Measurements from ENCODE around the gene TOX2. TPM values are rescaled to one million over a fixed set of nuclear protein-coding genes. Genes with fewer than 3 reads are reported as not detected.

The TOX2 gene
- total and polyA plus RNA-seq, 10 donors = 1.1 to 6.4 (median 5.0) TPM

DNA sequence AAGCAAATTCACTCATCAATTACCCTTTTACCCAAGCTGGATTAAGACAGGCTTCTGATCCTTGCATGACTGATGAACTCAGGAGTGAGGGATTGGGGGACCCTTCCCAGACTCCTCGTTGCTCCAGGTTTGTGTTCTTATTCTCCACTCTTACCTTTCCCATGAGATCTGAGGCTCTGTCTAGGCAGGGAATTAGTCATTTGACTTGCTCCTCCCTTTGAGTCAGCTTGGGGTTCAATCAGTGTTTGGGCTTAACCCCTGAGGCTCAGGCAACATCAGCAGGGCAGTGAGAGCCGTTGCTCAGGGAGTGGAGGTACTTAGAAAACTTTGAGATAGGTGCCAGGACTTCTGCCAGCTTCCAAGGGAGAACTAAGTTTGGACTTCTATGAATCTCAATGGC lies 20.7 kb upstream of the TOX2 start:
- no peak overlapping the region for H3K27ac ChIP-seq
- 39 to 51% (median 42%) methylated on average over 2 of the region's 2 CpGs for WGBS, 5 donors
- TF ChIP-seq POLR2A (IDR thresholded peaks at IDR 0.05) = no peak
- no peak for TF ChIP-seq POLR2AphosphoS5 (IDR thresholded peaks at IDR 0.05)
- TF ChIP-seq, protein P1, sequence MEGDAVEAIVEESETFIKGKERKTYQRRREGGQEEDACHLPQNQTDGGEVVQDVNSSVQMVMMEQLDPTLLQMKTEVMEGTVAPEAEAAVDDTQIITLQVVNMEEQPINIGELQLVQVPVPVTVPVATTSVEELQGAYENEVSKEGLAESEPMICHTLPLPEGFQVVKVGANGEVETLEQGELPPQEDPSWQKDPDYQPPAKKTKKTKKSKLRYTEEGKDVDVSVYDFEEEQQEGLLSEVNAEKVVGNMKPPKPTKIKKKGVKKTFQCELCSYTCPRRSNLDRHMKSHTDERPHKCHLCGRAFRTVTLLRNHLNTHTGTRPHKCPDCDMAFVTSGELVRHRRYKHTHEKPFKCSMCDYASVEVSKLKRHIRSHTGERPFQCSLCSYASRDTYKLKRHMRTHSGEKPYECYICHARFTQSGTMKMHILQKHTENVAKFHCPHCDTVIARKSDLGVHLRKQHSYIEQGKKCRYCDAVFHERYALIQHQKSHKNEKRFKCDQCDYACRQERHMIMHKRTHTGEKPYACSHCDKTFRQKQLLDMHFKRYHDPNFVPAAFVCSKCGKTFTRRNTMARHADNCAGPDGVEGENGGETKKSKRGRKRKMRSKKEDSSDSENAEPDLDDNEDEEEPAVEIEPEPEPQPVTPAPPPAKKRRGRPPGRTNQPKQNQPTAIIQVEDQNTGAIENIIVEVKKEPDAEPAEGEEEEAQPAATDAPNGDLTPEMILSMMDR (IDR thresholded peaks at IDR 0.05 in 8 of 11, conservative IDR thresholded peaks at IDR 0.05 in 3 of 11) = no peak
- H3K36me3 ChIP-seq = no peaks in the 10 kb centered on the region
- peaks cover 0 to 50% (median 45%) of the 10 kb centered on the region in 8 donors for H3K9me3 ChIP-seq
- DNase-seq = no peak
- H3K27me3 ChIP-seq (replicated peaks in 1 of 7) = peaks cover 0 to 37% (median 0%) of the 10 kb centered on the region in 7 donors
- no peak overlapping the region for H3K4me3 ChIP-seq
- H3K4me1 ChIP-seq = no peaks in the 10 kb centered on the region
- intact Hi-C loops (cut with DNase I; ENCODE audit: low total_unique reads) = no loop called here

DNA sequence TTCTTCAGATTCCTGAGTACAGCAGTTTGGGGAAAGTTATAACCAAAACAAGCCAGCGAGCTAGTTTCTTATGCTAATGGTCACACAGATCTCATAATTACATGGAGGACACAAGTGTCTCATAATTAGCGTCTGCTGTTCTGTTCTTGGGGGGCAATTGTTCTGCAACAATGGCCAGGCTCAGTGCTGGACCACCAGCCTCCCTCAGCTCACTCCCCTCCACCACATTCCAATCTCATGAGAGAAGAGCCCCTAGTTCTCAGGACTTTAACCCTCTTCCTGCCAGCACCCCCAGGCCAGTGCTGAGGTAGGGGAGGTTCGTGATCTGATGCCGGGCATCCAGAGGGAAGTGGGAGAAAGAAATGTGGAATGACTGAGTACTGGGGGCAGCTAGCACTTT lies 20.2 kb upstream of the TOX2 start:
- peaks cover 0 to 40% (median 0%) of the 10 kb centered on the region in 7 donors for H3K27me3 ChIP-seq (replicated peaks in 1 of 7)
- TF ChIP-seq POLR2AphosphoS5 (IDR thresholded peaks at IDR 0.05) = no peak
- TF ChIP-seq, protein P1 (IDR thresholded peaks at IDR 0.05 in 8 of 11, conservative IDR thresholded peaks at IDR 0.05 in 3 of 11) = no peak
- peaks cover 0 to 45% (median 40%) of the 10 kb centered on the region in 8 donors for H3K9me3 ChIP-seq
- no peak for DNase-seq
- intact Hi-C loops (cut with DNase I; ENCODE audit: low total_unique reads) = no loop called here
- no peak overlapping the region for H3K4me3 ChIP-seq
- peaks cover 0 to 1% (median 0%) of the 10 kb centered on the region in 6 donors for H3K4me1 ChIP-seq
- H3K27ac ChIP-seq = no peak overlapping the region
- H3K36me3 ChIP-seq = no peaks in the 10 kb centered on the region
- WGBS, 5 donors = 43 to 51% (median 46%) methylated on average over 4 of the region's 4 CpGs

DNA sequence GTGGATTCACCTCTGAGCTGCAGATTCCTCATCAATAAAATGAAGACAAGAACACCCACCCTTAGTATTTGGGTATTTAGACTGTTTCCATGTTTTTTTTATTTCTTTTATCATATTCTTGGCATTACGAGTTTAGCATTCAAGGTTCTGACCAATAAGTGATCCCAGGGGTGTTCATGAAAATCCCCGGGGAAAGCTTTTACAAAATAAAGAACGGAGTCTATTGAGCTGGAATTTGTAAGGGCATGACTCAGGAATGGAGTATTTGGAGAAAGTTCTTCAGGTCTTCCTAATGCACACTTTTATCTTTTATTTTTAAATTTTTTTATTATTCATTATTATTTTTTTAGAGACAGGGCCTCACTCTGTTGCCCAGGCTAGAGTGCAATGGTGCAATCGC lies 19.4 kb upstream of the TOX2 start:
- WGBS, 5 donors = 82 to 91% (median 86%) methylated on average over 4 of the region's 4 CpGs
- H3K27me3 ChIP-seq (replicated peaks in 1 of 7) = peaks cover 0 to 41% (median 0%) of the 10 kb centered on the region in 7 donors
- H3K4me3 ChIP-seq = no peak overlapping the region
- TF ChIP-seq POLR2A (IDR thresholded peaks at IDR 0.05) (no peak), POLR2AphosphoS5 (IDR thresholded peaks at IDR 0.05) (no peak)
- TF ChIP-seq, protein P1 (IDR thresholded peaks at IDR 0.05 in 8 of 11, conservative IDR thresholded peaks at IDR 0.05 in 3 of 11) = no peak
- peaks cover 0 to 9% (median 0%) of the 10 kb centered on the region in 6 donors for H3K4me1 ChIP-seq
- DNase-seq = no peak
- peaks cover 0 to 37% (median 32%) of the 10 kb centered on the region in 8 donors for H3K9me3 ChIP-seq
- intact Hi-C loops (cut with DNase I; ENCODE audit: low total_unique reads) = no loop called here
- H3K27ac ChIP-seq = no peak overlapping the region
- H3K36me3 ChIP-seq = no peaks in the 10 kb centered on the region

DNA sequence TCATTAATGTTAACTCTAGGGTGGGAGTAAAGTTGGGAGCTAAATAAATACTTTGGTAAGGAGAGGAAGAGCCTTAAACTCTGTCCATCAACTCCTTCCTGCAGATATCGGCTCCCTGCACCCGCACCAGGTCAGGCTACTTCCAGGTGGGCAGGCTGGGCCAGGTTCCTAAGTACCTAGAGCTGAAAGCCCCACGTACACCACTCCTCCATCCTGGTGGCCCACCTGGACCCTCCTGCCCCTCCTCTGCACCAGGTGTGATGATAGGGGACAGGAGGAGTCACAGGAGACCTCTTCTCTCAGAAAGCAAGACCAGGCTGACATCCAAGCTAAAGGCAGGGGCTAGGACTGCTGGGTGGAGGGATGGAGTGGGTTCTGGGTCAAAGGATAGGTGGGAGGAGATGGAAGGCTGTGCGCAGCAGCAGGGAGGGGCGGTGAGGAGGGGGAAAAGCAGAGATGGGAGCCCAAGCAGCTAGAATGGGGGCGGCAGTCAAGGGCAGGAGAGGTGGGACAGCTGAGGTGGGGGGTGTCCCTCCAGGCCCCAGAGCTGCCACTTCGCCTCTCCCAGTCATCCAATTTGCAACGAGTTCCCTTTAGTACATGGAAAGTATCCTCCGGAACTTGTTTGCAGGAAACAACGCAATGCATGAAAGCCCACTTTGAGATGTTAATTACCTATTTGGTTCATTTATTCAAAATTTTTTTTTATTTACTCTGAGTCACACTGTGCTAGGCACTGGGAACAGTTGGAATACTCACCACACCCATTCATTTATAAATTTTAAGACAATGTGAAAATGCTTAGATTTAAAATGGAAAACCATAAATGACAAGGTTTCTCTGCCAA lies 15.2 kb upstream of the TOX2 start:
- H3K27ac ChIP-seq = no peak overlapping the region
- no peak overlapping the region for H3K4me3 ChIP-seq
- TF ChIP-seq, protein P1 (IDR thresholded peaks at IDR 0.05 in 8 of 11, conservative IDR thresholded peaks at IDR 0.05 in 3 of 11) = no peak
- no peak for TF ChIP-seq POLR2AphosphoS5 (IDR thresholded peaks at IDR 0.05)
- TF ChIP-seq POLR2A (IDR thresholded peaks at IDR 0.05) = no peak
- intact Hi-C loops (cut with DNase I; ENCODE audit: low total_unique reads) = no loop called here
- no peaks in the 10 kb centered on the region for H3K36me3 ChIP-seq
- peaks cover 0 to 10% (median 2%) of the 10 kb centered on the region in 8 donors for H3K9me3 ChIP-seq
- 49 to 58% (median 51%) methylated on average over 10 of the region's 10 CpGs for WGBS, 5 donors
- H3K27me3 ChIP-seq (replicated peaks in 1 of 7) = peaks cover 0 to 30% (median 0%) of the 10 kb centered on the region in 7 donors
- H3K4me1 ChIP-seq = peaks cover 0 to 12% (median 0%) of the 10 kb centered on the region in 6 donors
- DNase-seq = no peak
